Mucosa of descending colon (tissue), 3 donors: ENCODE measurements around the gene SOCS1. TPM values are rescaled to one million over a fixed set of nuclear protein-coding genes. Genes with fewer than 3 reads are reported as not detected.
A peak's percentile ranks its signal among the peaks of the same experiment; 100 is the strongest.

ENCODE experiments used
- ATAC-seq: fragments of 200-7000 bp; cut with Tn5 transposase; one replicate; pipeline ENCODE4 v1.9.1; 2020; ENCODE audit warnings: mild to moderate bottlenecking, moderate library complexity
- DNase-seq, 3 donors: peaks; one replicate each; pipeline ENCODE4 v3.0.0-alpha.2; 2020
- H3K36me3 ChIP-seq: fragments of 200-600 bp; one replicate; pipeline ENCODE4 v1.8.0; 2021; ENCODE audit warnings: low read depth, mild to moderate bottlenecking
- H3K4me1 ChIP-seq: fragments of 200-600 bp; one replicate; pipeline ENCODE4 v1.8.0; 2021; ENCODE audit warnings: low read depth, mild to moderate bottlenecking
- H3K4me3 ChIP-seq: fragments of 200-600 bp; one replicate; pipeline ENCODE4 v1.8.0; 2021; ENCODE audit warnings: mild to moderate bottlenecking
- H3K9me3 ChIP-seq: fragments of 200-600 bp; one replicate; pipeline ENCODE4 v1.8.0; 2021; ENCODE audit warnings: mild to moderate bottlenecking
- CTCF ChIP-seq: fragments of 200-600 bp; IDR thresholded peaks from one replicate; pipeline ENCODE4 v1.8.0; 2022; ENCODE audit warnings: antibody characterized with exemption, mild to moderate bottlenecking
- intact Hi-C, 2 donors: fragments of 100-400 bp; cut with DNase I in 1 of 2; cut with micrococcal nuclease in 1 of 2; formaldehyde crosslinking; loops; one replicate each; pipeline versions ENCODE4 v1.11.0 to v1.11.1; 2022; cut with DNase I, micrococcal nuclease
- total RNA-seq, 3 donors: library from RNA; stranded (reverse); fragmentation: NEBNext Ultra II Directional in 2 of 3; extraction: Animal tissue kit (Norgen Biotek cat#: 25700) in 2 of 3; gene quantifications; one replicate each; pipeline versions ENCODE4 v1.2.1 to v1.2.4, GENCODE V29; 2021 to 2023
- donor health status: DM: no; HTN: no; CAD: no; lungs with moderate emphysema.
- donor health status: DM: no; HTN: no; CAD: no.
- donor health status: DM: no; HTN: yes; CAD: no.

The SOCS1 gene
- total RNA-seq, 3 donors from 2014 or later, result 4.0 to 6.5 (median 4.1) TPM

GRCh38 chr16:11289202-11289601 is 33.2 kb upstream of the SOCS1 start:
- intact Hi-C loops, result no loop called here
- H3K36me3 ChIP-seq, result no peaks in the 10 kb centered on the region
- ATAC-seq (no peak), DNase-seq (no peak)
- no peak for TF ChIP-seq CTCF
- H3K4me1 ChIP-seq, result no peaks in the 10 kb centered on the region
- no peak overlapping the region for H3K4me3 ChIP-seq
- no peaks in the 10 kb centered on the region for H3K9me3 ChIP-seq

GRCh38 chr16:11285842-11286241 is 29.8 kb upstream of the SOCS1 start:
- ATAC-seq, result no peak
- TF ChIP-seq CTCF, result no peak
- intact Hi-C loops, result no loop called here
- Histone ChIP-seq H3K4me3 (no peak overlapping the region), H3K9me3 (no peaks in the 10 kb centered on the region), H3K4me1 (no peaks in the 10 kb centered on the region), H3K36me3 (no peaks in the 10 kb centered on the region)
- DNase-seq, result no peak

- Histone ChIP-seq H3K4me3 (no peak overlapping the region), H3K9me3 (no peaks in the 10 kb centered on the region), H3K36me3 (no peaks in the 10 kb centered on the region), H3K4me1 (no peaks in the 10 kb centered on the region)
- no peak for ATAC-seq
- intact Hi-C loops, result no loop called here
- no peak for DNase-seq
- TF ChIP-seq CTCF, result no peak
These were observed 27.8 kb upstream of the SOCS1 start for GRCh38 chr16:11283820-11284248.

- H3K4me3 ChIP-seq, result no peak within 1 kb of the TSS
- intact Hi-C loops, result no loop called here
- ATAC-seq, result no peak
- no peak for TF ChIP-seq CTCF
- no peaks in the 10 kb centered on the region for H3K9me3 ChIP-seq
- H3K36me3 ChIP-seq, result no peaks in the 10 kb centered on the region
- H3K4me1 ChIP-seq, result no peaks in the 10 kb centered on the region
- DNase-seq, result no peak
These were observed 24.9 kb upstream of the SOCS1 start, which contains the start of gene PRM1 for GRCh38 chr16:11280616-11281522. TSS of gene PRM1 (minus strand) at chr16:11281330. CDS start at chr16:11281238, 92 bp downstream.

GRCh38 chr16:11278681-11279628 is 23.0 kb upstream of the SOCS1 start:
- no peaks in the 10 kb centered on the region for H3K9me3 ChIP-seq
- no peak for TF ChIP-seq CTCF
- no peaks in the 10 kb centered on the region for H3K4me1 ChIP-seq
- no peaks in the 10 kb centered on the region for H3K36me3 ChIP-seq
- intact Hi-C loops, result no loop called here
- H3K4me3 ChIP-seq, result no peak overlapping the region
- ATAC-seq, result peak; percentile 46
- DNase-seq, result no peak
